Measurements from ENCODE around the gene ZBTB21.
A peak's percentile ranks its signal among the peaks of the same experiment; 100 is the strongest.
"Not testable (repeated sequence)": the region's sequence is repeated elsewhere in the genome, so short reads cannot be mapped to it uniquely, and the experiment has no call there.

The ZBTB21 gene

DNA sequence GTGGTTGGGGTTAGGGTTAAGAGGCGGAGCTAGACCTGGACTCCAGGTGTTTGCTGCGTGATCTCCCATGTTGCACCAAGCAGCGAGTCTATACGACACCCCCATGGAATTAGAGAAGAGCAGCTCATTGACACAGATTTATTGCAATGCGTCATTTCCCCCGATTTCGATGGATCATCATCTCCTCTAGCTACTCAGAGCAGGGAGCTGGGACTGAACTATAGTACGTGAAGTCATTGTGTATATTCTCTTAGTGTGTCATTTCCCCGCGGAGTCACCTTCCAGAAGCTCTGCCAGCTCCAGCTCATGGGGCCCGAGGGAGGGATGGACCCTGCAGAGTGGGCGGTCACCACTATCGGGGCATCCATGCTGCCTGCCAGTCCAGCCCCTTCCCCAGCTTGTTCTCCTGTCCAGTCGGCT, 48.9 kb downstream of the ZBTB21 start:
- Histone ChIP-seq H3K4me1 (ENCODE audit: control insufficient read depth, low read length) (peaks cover 52% of the 10 kb centered on the region), H3K4me2 (ENCODE audit: low read length) (peak overlapping the region; percentile 47), H3K36me3 (ENCODE audit: control insufficient read depth, low read length) (no peaks in the 10 kb centered on the region), H3F3A (ENCODE audit: control insufficient read depth, insufficient read depth) (peaks cover 9% of the 10 kb centered on the region), H3K27ac (ENCODE audit: low read depth, low read length) (no peak overlapping the region), H3K4me3 (ENCODE audit: low read length) (peak overlapping the region; percentile 24; the same call in 1 of the 2 replicates), H3K27me3 (ENCODE audit: control insufficient read depth, low read length) (no peaks in the 10 kb centered on the region), H3K79me2 (ENCODE audit: control insufficient read depth, low read length) (no peaks in the 10 kb centered on the region), H4K20me1 (ENCODE audit: control insufficient read depth, insufficient read depth, low read depth, low read length) (no peaks in the 10 kb centered on the region), H3K9me2 (replicated peaks; ENCODE audit: control insufficient read depth, low read length) (no peaks in the 10 kb centered on the region), H3K9me3 (ENCODE audit: control insufficient read depth, insufficient read depth, low read length) (no peaks in the 10 kb centered on the region)
- TF ChIP-seq, protein P1, sequence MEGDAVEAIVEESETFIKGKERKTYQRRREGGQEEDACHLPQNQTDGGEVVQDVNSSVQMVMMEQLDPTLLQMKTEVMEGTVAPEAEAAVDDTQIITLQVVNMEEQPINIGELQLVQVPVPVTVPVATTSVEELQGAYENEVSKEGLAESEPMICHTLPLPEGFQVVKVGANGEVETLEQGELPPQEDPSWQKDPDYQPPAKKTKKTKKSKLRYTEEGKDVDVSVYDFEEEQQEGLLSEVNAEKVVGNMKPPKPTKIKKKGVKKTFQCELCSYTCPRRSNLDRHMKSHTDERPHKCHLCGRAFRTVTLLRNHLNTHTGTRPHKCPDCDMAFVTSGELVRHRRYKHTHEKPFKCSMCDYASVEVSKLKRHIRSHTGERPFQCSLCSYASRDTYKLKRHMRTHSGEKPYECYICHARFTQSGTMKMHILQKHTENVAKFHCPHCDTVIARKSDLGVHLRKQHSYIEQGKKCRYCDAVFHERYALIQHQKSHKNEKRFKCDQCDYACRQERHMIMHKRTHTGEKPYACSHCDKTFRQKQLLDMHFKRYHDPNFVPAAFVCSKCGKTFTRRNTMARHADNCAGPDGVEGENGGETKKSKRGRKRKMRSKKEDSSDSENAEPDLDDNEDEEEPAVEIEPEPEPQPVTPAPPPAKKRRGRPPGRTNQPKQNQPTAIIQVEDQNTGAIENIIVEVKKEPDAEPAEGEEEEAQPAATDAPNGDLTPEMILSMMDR (IDR thresholded peaks at IDR 0.05; ENCODE audit: low read depth, low read length, poor library complexity, severe bottlenecking), result no peak
- TF ChIP-seq EZH2phosphoT487 (IDR thresholded peaks at IDR 0.05; ENCODE audit: borderline replicate concordance, low read length), result no peak

DNA sequence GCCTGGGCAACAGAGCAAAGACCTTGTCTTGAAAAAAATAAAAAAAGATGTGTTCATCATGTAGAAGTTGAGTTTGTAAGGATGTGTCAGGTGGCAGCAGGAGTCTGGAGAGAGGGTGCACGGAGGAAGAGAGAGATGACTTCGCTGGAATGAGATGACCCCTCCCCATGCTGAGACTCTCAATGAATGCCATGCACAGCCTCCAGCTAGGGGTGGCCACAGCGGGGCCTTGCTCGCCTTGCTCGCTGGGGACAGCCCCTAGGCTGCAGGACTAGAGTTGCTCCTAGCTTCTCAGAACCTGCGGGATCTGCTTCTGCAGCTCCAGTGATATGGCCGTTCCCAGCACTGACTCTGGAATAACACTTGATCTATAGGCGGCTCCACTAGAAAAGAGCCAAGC, 49.8 kb downstream of the ZBTB21 start:
- H4K20me1 ChIP-seq (ENCODE audit: control insufficient read depth, insufficient read depth, low read depth, low read length), result no peaks in the 10 kb centered on the region
- peaks cover 12% of the 10 kb centered on the region for H3F3A ChIP-seq (ENCODE audit: control insufficient read depth, insufficient read depth)
- H3K27ac ChIP-seq (ENCODE audit: low read depth, low read length), result no peak overlapping the region
- H3K4me3 ChIP-seq (ENCODE audit: low read length), result no peak overlapping the region
- no peaks in the 10 kb centered on the region for H3K36me3 ChIP-seq (ENCODE audit: control insufficient read depth, low read length)
- no peak overlapping the region for H3K4me2 ChIP-seq (ENCODE audit: low read length)
- H3K9me2 ChIP-seq (replicated peaks; ENCODE audit: control insufficient read depth, low read length), result no peaks in the 10 kb centered on the region
- no peaks in the 10 kb centered on the region for H3K27me3 ChIP-seq (ENCODE audit: control insufficient read depth, low read length)
- peaks cover 58% of the 10 kb centered on the region for H3K4me1 ChIP-seq (ENCODE audit: control insufficient read depth, low read length)
- TF ChIP-seq, protein P1 (IDR thresholded peaks at IDR 0.05; ENCODE audit: low read depth, low read length, poor library complexity, severe bottlenecking), result no peak
- no peak for TF ChIP-seq EZH2phosphoT487 (IDR thresholded peaks at IDR 0.05; ENCODE audit: borderline replicate concordance, low read length)
- no peaks in the 10 kb centered on the region for H3K79me2 ChIP-seq (ENCODE audit: control insufficient read depth, low read length)
- H3K9me3 ChIP-seq (ENCODE audit: control insufficient read depth, insufficient read depth, low read length), result no peaks in the 10 kb centered on the region

DNA sequence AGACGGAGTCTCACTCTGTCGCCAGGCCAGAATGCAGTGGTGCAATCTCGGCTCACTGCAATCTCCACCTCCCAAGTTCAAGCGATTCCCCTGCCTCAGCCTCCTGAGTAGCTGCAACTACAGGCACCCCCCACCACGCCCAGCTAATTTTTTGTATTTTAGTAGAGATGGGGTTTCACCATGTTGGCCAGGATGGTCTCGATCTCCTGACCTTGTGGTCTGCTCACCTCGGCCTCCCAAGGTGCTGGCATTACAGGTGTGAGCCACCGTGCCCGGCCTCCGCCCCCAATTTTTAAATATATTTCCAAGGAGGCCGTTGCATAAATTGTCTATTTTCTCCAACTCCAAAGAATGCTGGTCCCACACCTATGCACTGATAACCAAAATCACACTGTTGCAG, 50.5 kb downstream of the ZBTB21 start:
- H3K79me2 ChIP-seq (ENCODE audit: control insufficient read depth, low read length); H3K9me3 ChIP-seq (ENCODE audit: control insufficient read depth, insufficient read depth, low read length); H3K9me2 ChIP-seq (replicated peaks; ENCODE audit: control insufficient read depth, low read length); H3K27ac ChIP-seq (ENCODE audit: low read depth, low read length); H3K27me3 ChIP-seq (ENCODE audit: control insufficient read depth, low read length); H4K20me1 ChIP-seq (ENCODE audit: control insufficient read depth, insufficient read depth, low read depth, low read length); H3K4me2 ChIP-seq (ENCODE audit: low read length); H3K4me3 ChIP-seq (ENCODE audit: low read length); H3K36me3 ChIP-seq (ENCODE audit: control insufficient read depth, low read length): not testable (repeated sequence)
- H3F3A ChIP-seq (ENCODE audit: control insufficient read depth, insufficient read depth), result peaks cover 14% of the 10 kb centered on the region
- peaks cover 58% of the 10 kb centered on the region for H3K4me1 ChIP-seq (ENCODE audit: control insufficient read depth, low read length)

DNA sequence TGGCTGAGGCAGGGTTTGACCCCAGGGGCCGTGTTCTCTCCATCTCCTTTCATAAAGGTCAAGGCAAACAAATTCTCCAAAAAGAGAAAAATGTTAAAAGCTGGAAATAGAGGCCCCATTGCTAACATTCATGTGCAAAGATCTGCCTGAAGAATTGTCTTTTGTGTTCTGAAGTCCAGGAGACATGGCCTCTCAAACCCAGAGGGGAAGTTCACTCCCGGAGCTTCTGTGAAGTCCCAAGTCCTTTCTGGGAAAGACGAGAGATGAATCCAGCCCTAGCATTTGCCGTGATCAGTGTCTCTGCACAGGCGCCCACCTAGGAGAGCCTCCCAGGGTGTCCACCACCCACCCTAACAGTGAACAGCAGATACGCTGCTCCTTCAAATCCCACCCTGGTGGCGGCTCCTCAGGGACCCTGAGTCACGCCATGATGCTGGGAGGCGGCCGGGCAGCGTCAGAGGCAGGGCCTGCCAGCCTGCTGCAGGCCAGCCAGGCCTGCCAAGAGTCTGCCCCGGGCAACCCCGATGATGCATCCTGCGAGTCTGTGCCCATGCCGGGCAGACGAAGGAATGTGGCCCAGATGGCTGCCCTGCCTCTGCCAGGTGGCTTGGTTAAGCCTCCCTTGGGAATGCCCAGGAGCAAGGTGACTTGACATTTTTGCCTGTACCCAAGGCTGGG, 51.1 kb downstream of the ZBTB21 start:
- peaks cover 14% of the 10 kb centered on the region for H3F3A ChIP-seq (ENCODE audit: control insufficient read depth, insufficient read depth)
- H3K4me3 ChIP-seq (ENCODE audit: low read length), result no peak overlapping the region
- H3K4me1 ChIP-seq (ENCODE audit: control insufficient read depth, low read length), result peaks cover 58% of the 10 kb centered on the region
- no peaks in the 10 kb centered on the region for H3K27me3 ChIP-seq (ENCODE audit: control insufficient read depth, low read length)
- no peak overlapping the region for H3K4me2 ChIP-seq (ENCODE audit: low read length)
- H3K9me2 ChIP-seq (replicated peaks; ENCODE audit: control insufficient read depth, low read length), result no peaks in the 10 kb centered on the region
- H3K36me3 ChIP-seq (ENCODE audit: control insufficient read depth, low read length), result no peaks in the 10 kb centered on the region
- no peaks in the 10 kb centered on the region for H3K9me3 ChIP-seq (ENCODE audit: control insufficient read depth, insufficient read depth, low read length)
- H3K79me2 ChIP-seq (ENCODE audit: control insufficient read depth, low read length), result peaks cover 8% of the 10 kb centered on the region
- H4K20me1 ChIP-seq (ENCODE audit: control insufficient read depth, insufficient read depth, low read depth, low read length), result no peaks in the 10 kb centered on the region
- TF ChIP-seq EZH2phosphoT487 (IDR thresholded peaks at IDR 0.05; ENCODE audit: borderline replicate concordance, low read length), result no peak
- TF ChIP-seq, protein P1 (IDR thresholded peaks at IDR 0.05; ENCODE audit: low read depth, low read length, poor library complexity, severe bottlenecking), result no peak
- H3K27ac ChIP-seq (ENCODE audit: low read depth, low read length), result no peak overlapping the region

All from DOHH2 (cell line).